Measurements from ENCODE around the gene TSC22D3. TPM values are rescaled to one million over a fixed set of nuclear protein-coding genes. Genes with fewer than 3 reads are reported as not detected.
A peak's percentile ranks its signal among the peaks of the same experiment; 100 is the strongest.

The TSC22D3 gene
- polyA plus RNA-seq, 1 of the 3 experiments (the other 2 are of a cell fraction), result 9.2 TPM

- peaks cover 50% of the 10 kb centered on the region for H3K27me3 ChIP-seq (ENCODE audit: insufficient read depth)
- H3F3A ChIP-seq (replicated peaks; ENCODE audit: insufficient read depth), result no peaks in the 10 kb centered on the region
- TF ChIP-seq FOSL2 (IDR thresholded peaks at IDR 0.05; ENCODE audit: borderline replicate concordance, low read depth), result no peak
- TF ChIP-seq PBX3 (IDR thresholded peaks at IDR 0.05), result no peak
- TF ChIP-seq TAF1 (IDR thresholded peaks at IDR 0.05; ENCODE audit: borderline replicate concordance, low read depth, low read length), result no peak
- TF ChIP-seq CTCF (IDR thresholded peaks at IDR 0.05), result no peak
- TF ChIP-seq TEAD4 (IDR thresholded peaks at IDR 0.05; ENCODE audit: borderline replicate concordance, insufficient read depth), result no peak
- no peak for TF ChIP-seq RCOR1 (IDR thresholded peaks at IDR 0.05; ENCODE audit: low read length)
- no peak for TF ChIP-seq NFIC (IDR thresholded peaks at IDR 0.05; ENCODE audit: borderline replicate concordance)
- TF ChIP-seq TCF12 (IDR thresholded peaks at IDR 0.05), result no peak
- TF ChIP-seq GABPA (IDR thresholded peaks at IDR 0.05; ENCODE audit: low read depth), result no peak
- TF ChIP-seq EZH2phosphoT487 (IDR thresholded peaks at IDR 0.05; ENCODE audit: borderline replicate concordance, low read depth), result no peak
- no peaks in the 10 kb centered on the region for H3K79me2 ChIP-seq (ENCODE audit: insufficient read depth)
- DNase-seq, result no peak
- H3K9me2 ChIP-seq, result no peaks in the 10 kb centered on the region
- WGBS (ENCODE audit: low lambda C conversion rate), result 49% methylated on average over 6 of the region's 6 CpGs
- no peaks in the 10 kb centered on the region; a peak in 1 of 4 replicates for H3K4me1 ChIP-seq (ENCODE audit: control insufficient read depth in 1 of 2, insufficient read depth in 2 of 2, low read depth in 1 of 2, low read length in 1 of 2)
- H2AFZ ChIP-seq (ENCODE audit: low read depth), result no peak overlapping the region
- ChIA-PET POLR2A (no interaction called here), CTCF (no interaction called here)
- H4K20me1 ChIP-seq (ENCODE audit: insufficient read depth), result no peaks in the 10 kb centered on the region
- no peak overlapping the region for H3K27ac ChIP-seq (ENCODE audit: low read depth in 2 of 2, low read length in 1 of 2)
- no peak overlapping the region for H3K4me3 ChIP-seq (ENCODE audit: low read depth in 2 of 2, low read length in 1 of 2)
- H3K9ac ChIP-seq, result no peak overlapping the region
- H3K4me2 ChIP-seq, result no peak overlapping the region
- no peaks in the 10 kb centered on the region for H3K36me3 ChIP-seq (replicated peaks in 1 of 2; ENCODE audit: control insufficient read depth in 1 of 2, insufficient read depth in 2 of 2, low read length in 1 of 2)
- no peaks in the 10 kb centered on the region for H3K9me3 ChIP-seq
Measured at GRCh38 chrX:107748506-107748905, 27.1 kb downstream of the TSC22D3 start.

- no peaks in the 10 kb centered on the region for H3K9me3 ChIP-seq
- 0% methylated on average over 3 of the region's 3 CpGs for WGBS (ENCODE audit: low lambda C conversion rate)
- no peaks in the 10 kb centered on the region for H3K9me2 ChIP-seq
- no peak for TF ChIP-seq FOXJ3 (CRISPR knock-in tag; IDR thresholded peaks at IDR 0.05)
- TF ChIP-seq NRF1 (IDR thresholded peaks at IDR 0.05; ENCODE audit: low read depth, low read length), result no peak
- peak; percentile 35; the same call in 1 of the 2 replicates for TF ChIP-seq PBX3 (IDR thresholded peaks at IDR 0.05)
- no peak for TF ChIP-seq MAX (IDR thresholded peaks at IDR 0.05; ENCODE audit: low read depth)
- no peak for TF ChIP-seq RAD21 (IDR thresholded peaks at IDR 0.05; ENCODE audit: low read length)
- TF ChIP-seq USF1 (IDR thresholded peaks at IDR 0.05; ENCODE audit: borderline replicate concordance, low read depth), result no peak
- no peak for TF ChIP-seq ZBTB33 (IDR thresholded peaks at IDR 0.05; ENCODE audit: borderline replicate concordance, low read depth)
- no peak for TF ChIP-seq TEAD4 (IDR thresholded peaks at IDR 0.05; ENCODE audit: borderline replicate concordance, insufficient read depth)
- TF ChIP-seq NFIC (IDR thresholded peaks at IDR 0.05; ENCODE audit: borderline replicate concordance), result peak; percentile 16; the same call in 1 of the 2 replicates
- TF ChIP-seq MXI1 (IDR thresholded peaks at IDR 0.05; ENCODE audit: low read depth, low read length), result no peak
- TF ChIP-seq FOSL2 (IDR thresholded peaks at IDR 0.05; ENCODE audit: borderline replicate concordance, low read depth), result peak; percentile 17; the same call in 1 of the 2 replicates
- ChIA-PET POLR2A (no interaction called here), CTCF (no interaction called here)
- no peaks in the 10 kb centered on the region for H3F3A ChIP-seq (replicated peaks; ENCODE audit: insufficient read depth)
- no peak for DNase-seq
- peaks cover 0 to under 1% of the 10 kb centered on the region in 2 experiments; a peak in 1 of 4 replicates for H3K4me1 ChIP-seq (ENCODE audit: control insufficient read depth in 1 of 2, insufficient read depth in 2 of 2, low read depth in 1 of 2, low read length in 1 of 2)
- no peak overlapping the region for H2AFZ ChIP-seq (ENCODE audit: low read depth)
- H3K9ac ChIP-seq, result no peak overlapping the region
- no peaks in the 10 kb centered on the region for H4K20me1 ChIP-seq (ENCODE audit: insufficient read depth)
- H3K4me2 ChIP-seq, result no peak overlapping the region
- no peaks in the 10 kb centered on the region for H3K36me3 ChIP-seq (replicated peaks in 1 of 2; ENCODE audit: control insufficient read depth in 1 of 2, insufficient read depth in 2 of 2, low read length in 1 of 2)
- no peaks in the 10 kb centered on the region for H3K79me2 ChIP-seq (ENCODE audit: insufficient read depth)
- no peak overlapping the region for H3K4me3 ChIP-seq (ENCODE audit: low read depth in 2 of 2, low read length in 1 of 2)
- H3K27ac ChIP-seq (ENCODE audit: low read depth in 2 of 2, low read length in 1 of 2), result no peak overlapping the region
- peaks cover 58% of the 10 kb centered on the region for H3K27me3 ChIP-seq (ENCODE audit: insufficient read depth)
Measured at GRCh38 chrX:107747596-107748161, 27.9 kb downstream of the TSC22D3 start.

Measured in SK-N-SH (cell line).